Heart right ventricle (tissue), 16 donors: ENCODE data around the gene SPINK13. TPM values are rescaled to one million over a fixed set of nuclear protein-coding genes. Genes with fewer than 3 reads are reported as not detected.

Experiments used
- ATAC-seq, 8 donors: fragments of 200-7000 bp; cut with Tn5 transposase; one replicate each; pipeline ENCODE4 v1.9.1; 2020; ENCODE audit warnings: mild to moderate bottlenecking in 8 of 8, moderate library complexity in 8 of 8, moderate number of reproducible peaks in 1 of 8
- DNase-seq, 2 donors: peaks; one replicate each; pipeline ENCODE4 v3.0.0-alpha.2; 2020
- H3K27ac ChIP-seq, 10 donors: fragments of 200-600 bp; sonication (generic) in 2 of 10; one replicate each; pipeline versions ENCODE4 v1.5.0 to v1.8.0; 2020 to 2022; ENCODE audit warnings: mild to moderate bottlenecking in 3 of 10
- H3K27me3 ChIP-seq, 7 donors: fragments of 200-600 bp; one replicate each; pipeline ENCODE4 v1.8.0; 2021 to 2022; ENCODE audit warnings: mild to moderate bottlenecking in 2 of 7
- H3K36me3 ChIP-seq, 9 donors: fragments of 200-600 bp; sonication (generic) in 1 of 9; one replicate each; pipeline versions ENCODE4 v1.5.0 to v1.8.0; 2020 to 2022; ENCODE audit warnings: mild to moderate bottlenecking in 2 of 9
- H3K4me1 ChIP-seq, 9 donors: fragments of 200-600 bp; sonication (generic) in 1 of 9; one replicate each; pipeline versions ENCODE4 v1.5.0 to v1.8.0; 2020 to 2022; ENCODE audit warnings: mild to moderate bottlenecking in 4 of 9
- H3K4me3 ChIP-seq, 10 donors: fragments of 200-600 bp; sonication (generic) in 2 of 10; one replicate each; pipeline versions ENCODE4 v1.5.0 to v1.8.0; 2020 to 2022; ENCODE audit warnings: mild to moderate bottlenecking in 7 of 10, moderate library complexity in 2 of 10
- H3K9me3 ChIP-seq, 11 donors: fragments of 200-600 bp in 10 of 11; sonication (generic) in 2 of 11; one replicate each; pipeline versions ENCODE4 v1.5.0 to v1.8.0; 2013 to 2022; ENCODE audit warnings: mild to moderate bottlenecking in 2 of 11, control low read depth in 1 of 11, moderate library complexity in 1 of 11
- WGBS, 2 donors: extraction: QIAGEN DNeasy Blood & Tissue Kit; methylation state at CpG; one replicate each; pipeline ENCODE4 v1.1.7; 2013; ENCODE audit warnings: inconsistent platforms in 1 of 2; 5-methylcytosine and 5-hydroxymethylcytosine counted together
- intact Hi-C, 10 donors: fragments of 100-400 bp; cut with DNase I; formaldehyde crosslinking; loops; one replicate each; pipeline versions ENCODE4 v1.11.1 to v1.14.2; 2022
- polyA plus RNA-seq, 2 donors: library from polyadenylated mRNA; stranded (reverse); fragments of 200-250 nt; gene quantifications; one replicate each; pipeline ENCODE4 v1.2.3, GENCODE V29; 2013
- total RNA-seq, 10 donors: library from RNA; stranded (reverse); fragmentation: NEBNext Ultra II Directional in 3 of 10; extraction: Animal tissue kit (Norgen Biotek cat#: 25700) in 3 of 10; gene quantifications; one replicate each; pipeline versions ENCODE4 v1.2.1 to v1.2.4, GENCODE V29; 2021 to 2023
- TF ChIP-seq, protein P1 (sequence below), 9 donors: fragments of 200-600 bp; sonication (generic) in 2 of 9; IDR thresholded peaks; one replicate each; pipeline versions ENCODE4 v1.5.0 to v1.8.0; 2021 to 2022; ENCODE audit warnings: antibody characterized with exemption in 9 of 9, mild to moderate bottlenecking in 5 of 9, moderate library complexity in 1 of 9
- donor health status: Arrhythmogenic right ventricular cardiomyopathy.
- donor health status: ischemic (EF 13 %, LVEDD 7.1; RV severe dilation, severe dysfunction).
- donor health status: healthy with polysubstance abuse.
- donor health status: DM: no; HTN: yes; CAD: no.
- donor health status: DM: no; HTN: no; CAD: no.
- donor health status: ischemic (EF 25% LVEDD 6.9; RV normal size, moderate dysfunction).
- donor health status: ischemic (EF 25% LVEDD 5.7; RV mildly dilated, moderate dysfunction).
- donor health status: healthy.
- donor health status: DM: yes; HTN: yes; CAD: no.
- donor health status: Ischemic cardiomyopathy.
- donor health status: ischemic (EF 35%, LVEDD 5.7; RV mildly dilated, moderate dysfunction).
- donor health status: nonischemic (EF 11% LVEDD 7.7; RV severe dilation, severe dysfunction).
- donor health status: DM: yes; HTN: yes; CAD: no.
- donor health status: PGD.
- donor health status: ischemic (EF 29% LVEDD 5.4; RV normal size, mild dysfunction).
- donor health status: nonischemic (EF 23%, LVEDD 6.1; RV moderate dilation, normal function).

SPINK13 gene
- total and polyA plus RNA-seq, 12 donors: 0.32 TPM; not detected in 11

DNA sequence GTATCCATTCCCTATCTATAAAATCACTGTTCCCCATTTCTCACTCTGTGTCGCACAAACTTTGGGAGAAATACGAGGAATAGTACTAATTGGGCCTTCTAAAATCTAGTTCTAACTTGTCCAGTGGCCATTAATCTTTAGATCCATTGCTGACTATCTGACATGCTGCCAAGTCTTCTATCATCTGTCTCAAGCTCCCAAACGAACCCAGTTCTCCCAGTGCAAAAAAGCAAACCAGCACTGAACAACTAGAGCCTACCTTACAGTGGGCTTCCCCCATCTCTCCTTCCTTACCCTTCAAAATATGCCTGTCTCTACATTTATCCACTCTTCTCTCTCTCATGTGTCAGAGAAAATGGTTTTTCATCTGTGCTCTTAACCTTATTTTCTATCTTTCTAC is 40.4 kb downstream of the SPINK13 start:
- Histone ChIP-seq H3K9me3 (no peaks in the 10 kb centered on the region), H3K36me3 (no peaks in the 10 kb centered on the region), H3K27me3 (no peaks in the 10 kb centered on the region), H3K4me1 (peaks cover 0 to 2% (median 0%) of the 10 kb centered on the region in 9 donors), H3K27ac (no peak overlapping the region), H3K4me3 (no peak overlapping the region)
- ATAC-seq (no peak), DNase-seq (no peak)
- intact Hi-C loops: loop anchor here in 1 of 10 donors (10.0 kb wide), 1 partner anchor 46 kb away; no protein-coding TSS in a partner anchor
- TF ChIP-seq, protein P1, sequence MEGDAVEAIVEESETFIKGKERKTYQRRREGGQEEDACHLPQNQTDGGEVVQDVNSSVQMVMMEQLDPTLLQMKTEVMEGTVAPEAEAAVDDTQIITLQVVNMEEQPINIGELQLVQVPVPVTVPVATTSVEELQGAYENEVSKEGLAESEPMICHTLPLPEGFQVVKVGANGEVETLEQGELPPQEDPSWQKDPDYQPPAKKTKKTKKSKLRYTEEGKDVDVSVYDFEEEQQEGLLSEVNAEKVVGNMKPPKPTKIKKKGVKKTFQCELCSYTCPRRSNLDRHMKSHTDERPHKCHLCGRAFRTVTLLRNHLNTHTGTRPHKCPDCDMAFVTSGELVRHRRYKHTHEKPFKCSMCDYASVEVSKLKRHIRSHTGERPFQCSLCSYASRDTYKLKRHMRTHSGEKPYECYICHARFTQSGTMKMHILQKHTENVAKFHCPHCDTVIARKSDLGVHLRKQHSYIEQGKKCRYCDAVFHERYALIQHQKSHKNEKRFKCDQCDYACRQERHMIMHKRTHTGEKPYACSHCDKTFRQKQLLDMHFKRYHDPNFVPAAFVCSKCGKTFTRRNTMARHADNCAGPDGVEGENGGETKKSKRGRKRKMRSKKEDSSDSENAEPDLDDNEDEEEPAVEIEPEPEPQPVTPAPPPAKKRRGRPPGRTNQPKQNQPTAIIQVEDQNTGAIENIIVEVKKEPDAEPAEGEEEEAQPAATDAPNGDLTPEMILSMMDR (IDR thresholded peaks at IDR 0.05): no peak
- 81 to 82% methylated on average over 3 of the region's 3 CpGs for WGBS, 2 donors

DNA sequence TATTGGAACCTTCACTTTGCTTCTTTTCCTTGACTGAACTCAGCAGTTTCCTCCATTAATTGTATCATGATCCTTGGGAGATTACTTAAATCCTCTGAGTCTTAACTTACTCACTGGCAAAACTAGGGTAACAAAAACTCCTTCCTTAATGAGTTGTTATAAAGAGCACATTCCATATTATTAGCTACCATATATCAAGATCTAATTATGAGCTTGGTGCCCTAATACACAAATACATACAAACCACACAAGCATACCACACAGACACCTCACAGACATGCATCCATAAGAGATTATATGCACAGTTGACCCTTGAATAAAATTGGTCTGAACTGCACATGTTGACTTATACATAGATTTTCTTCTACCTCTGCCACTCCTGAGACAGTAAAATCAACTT is 41.2 kb downstream of the SPINK13 start:
- H3K27me3 ChIP-seq: no peaks in the 10 kb centered on the region
- DNase-seq: no peak
- no peak overlapping the region for H3K4me3 ChIP-seq
- intact Hi-C loops: loop anchor here in 1 of 10 donors (10.0 kb wide), 1 partner anchor 45 kb away; no protein-coding TSS in a partner anchor
- peaks cover 0 to 9% (median 0%) of the 10 kb centered on the region in 9 donors for H3K4me1 ChIP-seq
- no peak overlapping the region for H3K27ac ChIP-seq
- TF ChIP-seq, protein P1 (IDR thresholded peaks at IDR 0.05): no peak
- no peaks in the 10 kb centered on the region for H3K9me3 ChIP-seq
- no peak for ATAC-seq
- H3K36me3 ChIP-seq: no peaks in the 10 kb centered on the region

DNA sequence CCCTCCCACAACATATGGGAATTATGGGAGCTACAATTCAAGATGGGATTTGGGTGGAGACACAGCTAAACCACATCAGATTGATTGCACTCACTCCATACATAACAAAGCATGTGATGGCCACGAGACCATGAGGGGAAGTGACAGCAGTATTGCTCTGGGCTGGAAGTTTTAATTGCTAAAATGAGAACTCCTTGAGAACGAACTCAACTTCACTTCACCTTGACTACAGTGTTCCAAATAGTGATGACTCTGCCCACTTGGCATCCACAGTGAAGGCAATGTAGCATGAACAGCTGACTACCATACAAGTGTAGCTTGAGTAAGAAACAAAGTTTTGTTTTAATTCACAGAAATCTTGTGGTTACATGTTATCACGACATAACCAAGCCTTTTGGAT is 42.9 kb downstream of the SPINK13 start:
- no peak for ATAC-seq
- H3K36me3 ChIP-seq: no peaks in the 10 kb centered on the region
- peaks cover 0 to 11% (median 0%) of the 10 kb centered on the region in 9 donors for H3K4me1 ChIP-seq
- no peak for DNase-seq
- intact Hi-C loops: no loop called here
- TF ChIP-seq, protein P1 (IDR thresholded peaks at IDR 0.05): no peak
- H3K27me3 ChIP-seq: no peaks in the 10 kb centered on the region
- no peak overlapping the region for H3K27ac ChIP-seq
- H3K9me3 ChIP-seq: no peaks in the 10 kb centered on the region
- 78 to 82% methylated on average over 3 of the region's 3 CpGs for WGBS, 2 donors
- H3K4me3 ChIP-seq: no peak overlapping the region

DNA sequence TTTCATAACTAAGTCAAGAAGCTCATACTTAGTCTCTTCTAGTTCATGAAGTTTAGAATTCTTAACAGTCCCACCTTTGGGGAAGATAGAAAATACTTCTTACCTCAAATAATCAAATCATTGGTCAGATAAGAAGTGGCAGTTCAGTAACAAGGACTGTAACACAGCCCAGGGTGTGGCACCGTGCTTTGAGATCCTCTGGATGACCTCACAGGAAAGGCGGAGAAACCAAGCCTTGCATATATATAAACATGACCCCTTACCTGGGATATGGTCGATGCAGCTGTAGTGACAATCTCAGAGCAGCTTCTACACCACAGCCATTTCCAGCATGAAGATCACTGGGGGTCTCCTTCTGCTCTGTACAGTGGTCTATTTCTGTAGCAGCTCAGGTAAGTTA is 43.6 kb downstream of the SPINK13 start, which contains the start of gene SPINK7:
Gene SPINK7, plus strand, starts transcription at position 271 of the 400 bp plus-strand sequence. Its CDS starts 61 bp downstream, at position 332.
- Histone ChIP-seq H3K27ac (no peak within 1 kb of the TSS), H3K4me1 (peaks cover 0 to 11% (median 0%) of the 10 kb centered on the region in 9 donors), H3K27me3 (no peaks in the 10 kb centered on the region), H3K4me3 (no peak within 1 kb of the TSS), H3K9me3 (no peaks in the 10 kb centered on the region), H3K36me3 (no peaks in the 10 kb centered on the region)
- TF ChIP-seq, protein P1 (IDR thresholded peaks at IDR 0.05): no peak
- ATAC-seq (no peak), DNase-seq (no peak)
- intact Hi-C loops: no loop called here
- 73% methylated on average over 3 of the region's 3 CpGs for WGBS, 2 donors
